Stimulated activated CD8-positive, alpha-beta memory T cell treated with anti-CD3 and anti-CD28 coated beads, Interleukin-7, amount 100 ng/mL, for 24 hours (primary cell): ENCODE results near the gene SH3BP5.

Experiments
- DNase-seq: peaks from one replicate; pipeline ENCODE4 v3.0.0-alpha.2; 2020; ENCODE audit warnings: low read depth

The SH3BP5 gene

GRCh38 chr3:15298504-15298903 is 33.9 kb downstream of the SH3BP5 start:
- DNase-seq, result no peak

DNA sequence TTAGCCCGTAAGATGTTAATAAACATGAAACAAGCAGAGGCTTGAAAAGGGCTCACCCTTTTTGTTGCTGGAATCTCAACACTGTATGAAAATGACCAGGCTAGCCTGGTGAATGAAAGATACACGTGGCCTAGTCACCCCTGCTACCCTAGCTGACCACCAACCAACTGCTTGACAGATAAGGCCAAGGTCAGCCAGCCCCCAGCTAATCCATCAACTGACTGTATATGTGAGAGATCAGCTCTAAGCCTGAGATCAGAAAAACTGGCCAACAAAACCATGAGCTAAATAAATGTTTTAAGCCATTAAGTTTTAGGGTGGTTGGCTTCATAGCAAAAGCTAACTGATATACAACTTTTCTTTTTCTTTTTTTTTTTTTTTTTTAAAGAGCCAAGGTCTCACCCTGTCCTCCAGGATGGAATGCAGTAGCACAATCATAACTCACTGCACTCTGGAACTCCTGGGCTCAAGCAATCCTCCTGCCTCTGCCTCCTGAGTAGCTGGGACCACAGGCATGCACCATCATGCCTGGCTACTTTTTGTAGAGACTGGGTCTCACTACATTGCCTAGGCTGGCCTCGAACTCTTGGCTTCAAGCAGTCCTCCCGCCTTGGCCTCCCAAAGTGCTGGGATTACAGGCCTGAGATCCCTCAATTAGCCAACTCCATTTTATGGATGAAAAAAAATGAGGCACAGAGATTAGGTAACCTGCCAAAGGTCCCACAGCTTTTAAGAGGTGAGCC is 34.6 kb downstream of the SH3BP5 start:
- DNase-seq, result no peak

DNA sequence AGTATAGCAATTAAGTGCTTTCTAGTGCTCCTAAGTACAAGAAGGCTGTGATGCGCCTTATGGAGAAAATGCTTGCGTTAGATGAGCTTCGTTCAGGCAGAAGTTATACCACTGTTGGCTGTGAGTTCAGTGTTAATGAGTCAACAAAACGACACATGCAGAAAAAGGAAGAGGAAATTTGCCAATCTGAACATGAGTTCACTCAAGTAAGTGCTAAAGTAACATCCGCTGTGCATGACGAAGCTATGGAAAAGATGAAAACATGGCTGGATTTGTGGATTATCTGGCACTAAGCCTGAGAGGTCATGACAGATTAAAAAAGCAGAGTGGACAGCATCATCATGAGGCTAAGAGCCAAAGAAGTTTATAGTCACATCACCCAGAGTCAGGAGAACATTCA is 36.9 kb downstream of the SH3BP5 start:
- DNase-seq, result no peak

GRCh38 chr3:15294929-15295328 is 37.5 kb downstream of the SH3BP5 start:
- no peak for DNase-seq

DNA sequence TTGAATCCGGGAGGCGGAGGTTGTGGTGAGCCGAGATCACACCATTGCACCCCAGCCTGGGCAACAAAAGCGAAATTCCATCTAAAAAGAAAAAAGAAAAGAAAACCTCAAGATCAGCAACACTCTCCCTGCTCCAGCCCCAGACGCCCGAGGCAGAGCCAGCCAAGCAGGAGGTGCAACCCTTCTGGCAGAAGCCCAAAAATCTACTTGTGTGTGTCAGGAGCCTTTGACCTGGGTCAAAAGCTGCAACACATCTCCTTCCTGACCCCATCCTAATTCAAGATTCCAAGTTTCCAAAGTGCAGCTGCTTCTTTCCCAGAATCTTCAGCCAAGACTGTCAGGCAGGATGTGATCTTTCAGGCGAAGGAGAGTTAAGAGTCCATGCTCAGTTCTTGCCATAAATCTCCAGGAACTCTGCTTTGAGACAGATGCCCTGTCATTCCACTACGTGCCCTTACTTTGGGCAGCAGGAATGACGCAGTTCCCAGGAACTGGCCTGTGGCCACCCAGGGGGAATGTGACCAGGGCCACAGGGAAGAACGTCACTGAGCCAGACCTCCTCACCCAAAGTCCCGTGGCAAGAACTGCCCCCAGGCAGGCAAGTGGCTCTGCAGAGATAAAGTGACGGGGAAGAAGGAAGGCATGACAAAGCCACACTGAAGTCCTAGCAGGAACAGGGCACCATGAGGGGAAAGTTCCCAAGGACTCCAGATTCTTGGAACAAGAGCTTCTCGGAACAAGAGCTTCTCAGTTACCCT is 39.4 kb downstream of the SH3BP5 start:
- no peak for DNase-seq

DNA sequence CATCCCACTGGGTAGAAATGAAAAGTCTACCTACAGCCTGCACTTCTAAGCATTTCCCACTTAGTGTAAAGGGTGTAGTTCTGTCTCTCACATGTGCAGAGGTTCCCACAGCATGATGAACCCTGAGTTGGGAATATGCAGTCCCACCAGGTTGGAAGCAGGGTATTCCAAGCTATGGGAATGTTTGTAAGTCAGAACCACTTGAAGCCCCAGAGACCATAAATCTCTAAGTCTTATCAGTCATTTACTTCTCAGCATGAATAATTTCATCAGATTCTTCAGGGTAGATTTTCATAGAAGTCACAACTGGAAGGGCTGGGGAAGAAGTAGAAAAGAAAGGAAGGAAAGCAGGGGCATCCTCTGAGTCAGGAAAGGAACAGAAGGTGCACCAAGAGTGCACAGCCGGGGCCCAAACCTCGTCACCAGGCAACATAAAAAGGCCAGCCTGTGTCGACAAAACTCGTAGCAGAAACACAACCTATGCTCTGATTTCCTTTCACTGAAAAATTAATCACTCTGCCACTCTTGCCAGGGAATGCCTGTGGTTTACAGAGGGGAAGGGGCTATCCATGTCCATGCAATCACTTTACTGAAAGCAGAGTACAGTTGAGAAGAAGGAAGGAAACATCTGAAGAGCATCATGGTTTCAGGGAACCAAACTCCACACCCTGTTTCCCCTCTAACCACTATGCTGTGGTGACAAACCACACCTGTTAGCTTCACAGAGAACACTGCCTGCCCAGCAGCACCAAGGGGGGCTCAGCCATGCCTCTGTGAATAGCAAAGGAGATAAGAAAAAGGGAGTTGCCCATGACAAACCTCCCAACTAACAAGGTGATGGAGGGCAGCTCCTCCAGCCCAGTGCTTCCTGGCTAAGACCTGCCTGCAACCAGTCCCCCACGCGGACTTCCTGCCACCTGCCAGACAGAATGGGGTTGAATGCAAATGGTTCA is 40.5 kb downstream of the SH3BP5 start:
- no peak for DNase-seq

GRCh38 chr3:15290736-15291135 is 41.6 kb downstream of the SH3BP5 start:
- DNase-seq, result no peak

GRCh38 chr3:15289661-15290060 is 42.7 kb downstream of the SH3BP5 start:
- DNase-seq, result no peak

GRCh38 chr3:15288331-15289035 is 43.9 kb downstream of the SH3BP5 start:
- no peak for DNase-seq

DNA sequence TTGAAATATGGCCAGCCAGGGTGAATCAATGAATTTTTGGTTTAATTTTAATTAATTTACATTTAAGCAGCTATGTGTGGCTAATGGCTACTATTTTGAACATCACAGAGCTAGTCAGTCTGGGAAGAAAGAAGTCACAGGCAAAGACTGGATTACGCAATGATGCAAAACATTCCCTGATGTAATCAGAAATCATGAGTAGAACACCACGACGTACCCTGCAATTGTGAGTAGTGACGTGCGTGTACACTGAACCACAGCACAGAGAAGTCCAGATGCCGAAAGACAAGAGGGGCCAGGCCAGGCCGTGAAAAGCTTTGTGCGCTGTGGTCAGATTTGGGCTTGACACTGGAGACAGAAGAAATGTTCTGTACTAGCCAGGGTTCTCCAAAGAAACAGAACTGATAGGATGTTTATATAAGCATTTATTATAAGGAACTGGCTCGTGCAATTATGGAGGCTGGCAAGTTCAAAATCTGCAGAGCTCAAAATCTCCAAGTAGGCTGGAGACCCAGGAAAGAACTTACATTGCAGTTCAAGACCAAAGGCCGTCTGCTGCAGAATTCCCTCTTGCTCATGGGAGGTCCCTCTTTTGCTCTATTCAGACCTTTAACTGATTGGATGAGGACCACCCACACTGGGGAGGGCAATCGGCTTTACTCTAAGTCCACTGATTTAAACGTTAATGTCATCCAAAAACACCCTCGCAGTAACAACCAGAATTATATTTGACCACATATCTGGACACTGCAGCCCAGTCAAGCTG is 44.6 kb downstream of the SH3BP5 start:
- no peak for DNase-seq

- no peak for DNase-seq
These were observed 46.4 kb downstream of the SH3BP5 start for GRCh38 chr3:15286022-15286421.

DNA sequence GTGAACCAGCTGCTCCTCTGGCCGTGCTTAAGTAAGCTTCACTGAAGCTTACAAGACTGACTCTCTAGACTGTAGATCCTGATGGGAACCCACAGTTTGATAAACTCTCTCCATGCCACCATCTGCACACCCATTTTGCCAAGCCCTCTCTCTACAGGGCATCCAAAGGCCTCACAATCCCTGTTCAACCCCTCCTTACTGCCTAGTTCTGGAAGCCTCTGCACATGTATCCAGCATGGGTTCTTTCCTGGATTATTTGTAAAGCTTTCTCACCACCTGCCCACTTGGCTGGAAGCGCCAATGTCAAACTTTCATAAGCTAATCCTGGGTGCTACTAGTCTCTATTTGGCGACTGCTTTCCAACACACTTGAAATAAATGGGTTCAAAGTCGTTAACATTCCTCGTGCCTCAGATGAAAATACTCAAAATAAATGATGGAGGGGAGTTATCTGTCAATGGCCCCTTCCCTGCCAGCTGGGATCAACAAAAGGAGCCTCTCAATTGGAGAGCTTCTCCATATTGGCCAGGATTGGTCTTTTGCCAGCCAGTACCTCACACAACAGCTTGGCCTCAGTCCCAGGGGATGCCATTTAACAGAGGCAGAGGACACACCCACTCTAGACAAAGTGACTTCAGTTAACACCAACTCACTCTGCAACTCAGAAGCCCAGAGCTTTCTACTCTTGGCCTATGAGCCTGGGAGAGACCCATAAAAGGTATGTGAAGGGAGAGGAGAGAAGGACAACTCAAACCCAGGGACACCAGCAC is 48.1 kb downstream of the SH3BP5 start:
- DNase-seq, result no peak

GRCh38 chr3:15283702-15284101 is 48.7 kb downstream of the SH3BP5 start:
- DNase-seq, result no peak

DNA sequence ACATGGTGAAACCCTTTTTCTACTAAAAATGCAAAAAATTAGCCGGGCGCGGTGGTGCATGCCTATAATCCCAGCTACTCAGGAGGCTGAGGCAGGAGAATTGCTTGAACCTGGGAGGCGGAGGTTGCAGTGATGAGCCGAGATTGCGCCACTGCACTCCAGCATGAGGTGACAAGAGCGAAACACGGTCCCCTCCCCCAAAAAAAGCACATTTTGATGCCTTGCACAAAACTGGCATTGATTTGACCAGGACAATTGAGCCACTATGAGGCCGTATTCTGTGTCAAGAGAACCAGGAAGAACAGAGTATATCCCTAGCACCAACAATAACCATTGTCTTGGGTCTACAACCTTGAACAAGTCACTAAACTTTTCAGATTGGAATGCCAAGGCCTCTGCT is 50.6 kb downstream of the SH3BP5 start:
- DNase-seq, result no peak

- DNase-seq, result no peak
These were observed 51.4 kb downstream of the SH3BP5 start for GRCh38 chr3:15280853-15281532.

GRCh38 chr3:15279671-15280402 is 52.5 kb downstream of the SH3BP5 start:
- DNase-seq, result no peak

GRCh38 chr3:15279205-15279604 is 53.2 kb downstream of the SH3BP5 start:
- DNase-seq, result no peak

DNA sequence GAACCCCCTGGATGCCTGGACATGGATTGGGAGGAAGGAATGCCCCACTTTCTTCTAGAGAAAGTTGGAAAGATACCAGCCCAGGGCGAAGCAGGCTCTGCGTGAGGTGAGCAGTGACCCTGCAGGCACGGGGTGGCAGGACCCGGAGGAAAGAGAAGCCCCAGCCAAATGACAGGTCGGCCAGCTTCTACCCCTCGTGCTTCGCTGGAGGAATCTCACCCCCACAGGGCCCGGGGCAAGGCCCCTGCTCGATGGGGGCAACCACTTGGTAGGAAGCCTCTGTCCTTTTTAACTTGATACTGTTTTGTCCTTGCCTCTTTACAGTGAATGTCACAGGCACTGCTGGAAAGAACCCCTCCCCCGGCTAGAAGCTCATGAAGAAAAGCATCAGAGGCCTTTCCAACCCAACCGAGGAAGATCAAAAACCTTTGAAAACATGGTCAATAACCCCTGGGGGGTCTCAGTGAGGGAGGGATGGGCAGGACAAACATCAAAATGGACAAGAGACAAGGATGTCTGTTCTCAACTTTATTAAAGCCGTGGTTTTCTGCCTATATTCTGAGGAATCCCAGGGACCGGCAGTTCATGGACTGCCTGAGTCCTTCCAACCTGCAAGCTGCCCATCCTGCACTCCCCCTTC is 54.4 kb downstream of the SH3BP5 start:
- DNase-seq, result no peak
